SK-N-SH (cell line): ENCODE results near the gene IP6K1. TPM values are rescaled to one million over a fixed set of nuclear protein-coding genes. Genes with fewer than 3 reads are reported as not detected.

ENCODE experiments used
- CTCF ChIA-PET: fragments of 300-600, 350-600 bp; formaldehyde crosslinking; extraction: SDS; loops from one replicate; lab custom pipeline; 2021; lab: Yijun Ruan, JAX
- POLR2A ChIA-PET: fragments of 350-600 bp; sonication (Branson Sonifier 250); formaldehyde crosslinking; extraction: SDS; loops from one replicate; lab custom pipeline; 2020; ENCODE audit warnings: antibody characterized with exemption, inconsistent platforms; lab: Yijun Ruan, JAX
- DNase-seq: peaks from one replicate; pipeline ENCODE4 v3.0.0; 2012
- H2AFZ ChIP-seq: fragments of 200-600 bp; sonication (generic); 2 replicates; pipeline ENCODE4 v1.8.1; 2016; ENCODE audit warnings: antibody characterized with exemption, mild to moderate bottlenecking, low read depth
- H3F3A ChIP-seq: fragments of 200-600 bp; sonication (generic); replicated peaks from 2 replicates; pipeline ENCODE3; 2016; ENCODE audit warnings: antibody characterized with exemption, mild to moderate bottlenecking; ENCODE audit not compliant: insufficient read depth
- H3K27ac ChIP-seq, 2 experiments: fragments of 200-500 bp in 1 of 2; fragments of 200-600 bp in 1 of 2; sonication (Bioruptor generic) in 1 of 2; sonication (generic), shearing (Covaris generic) in 1 of 2; 2 replicates each; pipeline versions ENCODE4 v1.5.1 to v1.6.1; 2014 to 2016; ENCODE audit warnings: low read depth in 2 of 2, inconsistent platforms in 1 of 2, low read length in 1 of 2, mild to moderate bottlenecking in 1 of 2, mixed read lengths in 1 of 2
- H3K27me3 ChIP-seq: fragments of 200-600 bp; sonication (generic), shearing (Covaris generic); 2 replicates; pipeline ENCODE4 v1.6.1; 2016; ENCODE audit warnings: mixed run types; ENCODE audit not compliant: insufficient read depth
- H3K36me3 ChIP-seq, 2 experiments: fragments of 200-500 bp in 1 of 2; fragments of 200-600 bp in 1 of 2; sonication (Bioruptor generic) in 1 of 2; sonication (generic) in 1 of 2; replicated peaks in 1 of 2; 2 replicates each; pipeline versions ENCODE3 to v1.5.1; 2014 to 2016; ENCODE audit warnings: low read length in 1 of 2, mild to moderate bottlenecking in 1 of 2; ENCODE audit not compliant: insufficient read depth in 2 of 2, control insufficient read depth in 1 of 2
- H3K4me1 ChIP-seq, 2 experiments: fragments of 200-500 bp in 1 of 2; fragments of 200-600 bp in 1 of 2; sonication (Bioruptor generic) in 1 of 2; sonication (generic), shearing (Covaris generic) in 1 of 2; 2 replicates each; pipeline versions ENCODE4 v1.5.1 to v1.6.1; 2014 to 2016; ENCODE audit warnings: low read depth in 1 of 2, low read length in 1 of 2, mixed run types in 1 of 2; ENCODE audit not compliant: insufficient read depth in 2 of 2, control insufficient read depth in 1 of 2
- H3K4me2 ChIP-seq: fragments of 200-600 bp; sonication (generic), shearing (Covaris generic); 2 replicates; pipeline ENCODE4 v1.6.1; 2017; ENCODE audit warnings: mixed run types
- H3K4me3 ChIP-seq, 2 experiments: fragments of 200-500 bp in 1 of 2; fragments of 200-600 bp in 1 of 2; sonication (Bioruptor generic) in 1 of 2; sonication (generic), shearing (Covaris generic) in 1 of 2; 2 replicates each; pipeline versions ENCODE4 v1.5.1 to v1.8.1; 2014 to 2016; ENCODE audit warnings: low read depth in 2 of 2, inconsistent platforms in 1 of 2, low read length in 1 of 2, mild to moderate bottlenecking in 1 of 2, mixed read lengths in 1 of 2, moderate library complexity in 1 of 2
- H3K79me2 ChIP-seq: fragments of 200-600 bp; sonication (generic); 2 replicates; pipeline ENCODE4 v1.8.1; 2017; ENCODE audit warnings: mild to moderate bottlenecking; ENCODE audit not compliant: insufficient read depth
- H3K9ac ChIP-seq: fragments of 200-600 bp; sonication (generic); 2 replicates; pipeline ENCODE4 v1.6.1; 2017; ENCODE audit warnings: mixed run types
- H3K9me2 ChIP-seq: fragments of 200-600 bp; sonication (generic); 2 replicates; pipeline ENCODE4 v1.6.1; 2017; ENCODE audit warnings: mixed run types
- H3K9me3 ChIP-seq: fragments of 200-600 bp; sonication (generic); 2 replicates; pipeline ENCODE4 v1.6.1; 2017; ENCODE audit warnings: mixed run types, mild to moderate bottlenecking, moderate library complexity
- H4K20me1 ChIP-seq: fragments of 200-600 bp; sonication (generic); 2 replicates; pipeline ENCODE4 v1.6.1; 2017; ENCODE audit warnings: mild to moderate bottlenecking, mixed run types; ENCODE audit not compliant: insufficient read depth
- CTCF ChIP-seq: fragments of 200-600 bp; sonication (generic); IDR thresholded peaks from 2 replicates; pipeline ENCODE4 v1.6.1; 2017; ENCODE audit warnings: antibody characterized with exemption, mild to moderate bottlenecking, moderate library complexity
- ELF1 ChIP-seq: IDR thresholded peaks from 2 replicates; pipeline ENCODE4 v1.4.0; 2012
- EZH2phosphoT487 ChIP-seq: fragments of 200-600 bp; sonication (generic); IDR thresholded peaks from 2 replicates; pipeline ENCODE4 v1.6.1; 2017; ENCODE audit warnings: low read depth, mixed run types, mild to moderate bottlenecking, antibody characterized with exemption, moderate library complexity, borderline replicate concordance
- FOSL2 ChIP-seq: IDR thresholded peaks from 2 replicates; pipeline ENCODE4 v1.4.0; 2012; ENCODE audit warnings: low read depth, mild to moderate bottlenecking, moderate library complexity, borderline replicate concordance
- FOXJ3 ChIP-seq: sonication (generic); formaldehyde crosslinking; IDR thresholded peaks from 2 replicates; pipeline ENCODE4 v1.5.1; 2020; ENCODE audit warnings: mild to moderate bottlenecking, missing genetic modification reagents
- FOXM1 ChIP-seq: IDR thresholded peaks from 2 replicates; pipeline ENCODE4 v1.4.0; 2012; ENCODE audit warnings: low read depth, mild to moderate bottlenecking
- GABPA ChIP-seq: IDR thresholded peaks from 2 replicates; pipeline ENCODE4 v1.4.0; 2012; ENCODE audit warnings: low read depth, mild to moderate bottlenecking
- GATA2 ChIP-seq: sonication (generic); formaldehyde crosslinking; IDR thresholded peaks from 2 replicates; pipeline ENCODE4 v1.5.0; 2020; ENCODE audit warnings: mild to moderate bottlenecking, missing genetic modification reagents
- MEF2A ChIP-seq: IDR thresholded peaks from 2 replicates; pipeline ENCODE4 v1.4.0; 2012; ENCODE audit warnings: low read depth, borderline replicate concordance
- MXI1 ChIP-seq: IDR thresholded peaks from 2 replicates; pipeline ENCODE4 v1.6.1; 2012; ENCODE audit warnings: mild to moderate bottlenecking, low read depth, low read length, improper control_type of control experiment
- NFIC ChIP-seq: IDR thresholded peaks from 2 replicates; pipeline ENCODE4 v1.4.0; 2012; ENCODE audit warnings: borderline replicate concordance
- NRF1 ChIP-seq: IDR thresholded peaks from 2 replicates; pipeline ENCODE4 v1.6.1; 2012; ENCODE audit warnings: low read depth, mild to moderate bottlenecking, low read length
- PBX3 ChIP-seq: IDR thresholded peaks from 2 replicates; pipeline ENCODE4; 2012
- RCOR1 ChIP-seq: fragments of 150-350 bp; IDR thresholded peaks from 2 replicates; pipeline ENCODE4 v1.6.1; 2017; ENCODE audit warnings: antibody characterized with exemption, low read length
- REST ChIP-seq: IDR thresholded peaks from 2 replicates; pipeline ENCODE4 v1.6.1; 2012; ENCODE audit warnings: mild to moderate bottlenecking, low read depth, low read length, moderate library complexity
- RFX5 ChIP-seq: IDR thresholded peaks from 2 replicates; pipeline ENCODE4 v1.6.1; 2012; ENCODE audit warnings: mild to moderate bottlenecking, improper control_type of control experiment, low read length
- TAF1 ChIP-seq: IDR thresholded peaks from 2 replicates; pipeline ENCODE4 v1.6.1; 2012; ENCODE audit warnings: low read depth, mild to moderate bottlenecking, low read length, moderate library complexity, borderline replicate concordance
- TCF12 ChIP-seq: IDR thresholded peaks from 2 replicates; pipeline ENCODE4 v1.4.0; 2012
- TEAD4 ChIP-seq: IDR thresholded peaks from 2 replicates; pipeline ENCODE4 v1.4.0; 2012; ENCODE audit warnings: mild to moderate bottlenecking, borderline replicate concordance; ENCODE audit not compliant: insufficient read depth
- USF2 ChIP-seq: fragments of 150-350 bp; IDR thresholded peaks from 2 replicates; pipeline ENCODE4 v1.6.1; 2017; ENCODE audit warnings: antibody characterized with exemption, low read length, low read depth, borderline replicate concordance
- WGBS: methylation state at CpG from one replicate; pipeline ENCODE4 v1.1.6; 2017; ENCODE audit warnings: low lambda C conversion rate; 5-methylcytosine and 5-hydroxymethylcytosine counted together
- polyA plus RNA-seq, 3 experiments: library from polyadenylated mRNA; depleted of rRNA; stranded (reverse); fragments of >200 nt; gene quantifications; 2 replicates each; pipeline ENCODE4 v1.2.3, GENCODE V29; 2012

Gene IP6K1
- polyA plus RNA-seq, 1 of the 3 experiments (the other 2 are of a cell fraction), result 23.3 TPM

- TF ChIP-seq GABPA, result no peak
- no peak for TF ChIP-seq USF2
- no peak for TF ChIP-seq RFX5
These were observed 29.1 kb downstream of the IP6K1 start (continued) for GRCh38 chr3:49757197-49757596.

GRCh38 chr3:49756036-49756435 lies 30.3 kb downstream of the IP6K1 start:
- CTCF ChIA-PET, result interaction anchor here (1.0 to 1.4 kb wide), 4 partner anchors 14 to 83 kb away, joined by 3 to 6 read pairs (median 4); partner anchors contain the start of genes AMIGO3 and CDHR4
- H3K79me2 ChIP-seq, result peaks cover 97% of the 10 kb centered on the region
- no peak overlapping the region for H3K4me2 ChIP-seq
- no peak overlapping the region for H3K4me3 ChIP-seq
- 0 out of 2 replicates have a peak, but pooled peaks cover 2% of the 10 kb centered on the region for H3K9me2 ChIP-seq
- H3K27ac ChIP-seq, result no peak overlapping the region
- 91% methylated on average over 1 of the region's 1 CpG for WGBS
- no peak for TF ChIP-seq FOSL2
- TF ChIP-seq TEAD4, result no peak
- TF ChIP-seq GATA2 (CRISPR knock-in tag), result no peak
- no peak for TF ChIP-seq MEF2A
- no peak for TF ChIP-seq NFIC
- no peak for TF ChIP-seq RCOR1
- no peak for TF ChIP-seq TAF1
- TF ChIP-seq EZH2phosphoT487, result no peak
- TF ChIP-seq, all 33 proteins: peak for 0
- no peak overlapping the region for H3K9ac ChIP-seq
- no peaks in the 10 kb centered on the region for H3K4me1 ChIP-seq
- peaks cover 0 to 3% of the 10 kb centered on the region in 2 experiments for H3K36me3 ChIP-seq
- no peak overlapping the region for H2AFZ ChIP-seq
- no peaks in the 10 kb centered on the region for H3F3A ChIP-seq
- H3K27me3 ChIP-seq, result no peaks in the 10 kb centered on the region
- no peaks in the 10 kb centered on the region for H3K9me3 ChIP-seq
- H4K20me1 ChIP-seq, result peaks cover 80% of the 10 kb centered on the region
- POLR2A ChIA-PET, result no interaction called here
- no peak for DNase-seq

GRCh38 chr3:49754536-49754935 lies 31.8 kb downstream of the IP6K1 start:
- Histone ChIP-seq H3K79me2 (peaks cover 96% of the 10 kb centered on the region), H3K36me3 (peaks cover 0 to 3% of the 10 kb centered on the region in 2 experiments), H3K4me3 (no peak overlapping the region), H2AFZ (no peak overlapping the region), H3K4me2 (no peak overlapping the region), H3K9me3 (no peaks in the 10 kb centered on the region), H3K27me3 (no peaks in the 10 kb centered on the region), H3K9ac (no peak overlapping the region), H3K4me1 (no peaks in the 10 kb centered on the region), H3K27ac (no peak overlapping the region), H3F3A (no peaks in the 10 kb centered on the region), H4K20me1 (peaks cover 78% of the 10 kb centered on the region), H3K9me2 (0 out of 2 replicates have a peak, but pooled peaks cover 2% of the 10 kb centered on the region)
- WGBS, result 95% methylated on average over 1 of the region's 1 CpG
- ChIA-PET CTCF (no interaction called here), POLR2A (no interaction called here)
- DNase-seq, result no peak
- TF ChIP-seq REST (no peak), PBX3 (no peak), FOXJ3 (CRISPR knock-in tag) (no peak), CTCF (no peak), ELF1 (no peak), MXI1 (no peak), TCF12 (no peak), TEAD4 (no peak), RCOR1 (no peak), FOXM1 (no peak), NRF1 (no peak)
